Activated T-helper 17 cell treated with anti-CD3 and anti-CD28 coated beads, Interleukin-2, amount 50 U/mL, for 72 hours (primary cell): ENCODE results near the gene MYCN. TPM values are rescaled to one million over a fixed set of nuclear protein-coding genes. Genes with fewer than 3 reads are reported as not detected.
A peak's percentile ranks its signal among the peaks of the same experiment; 100 is the strongest.

Source experiments
- ATAC-seq: fragments of 150-1000 bp; cut with Tn5 transposase; replicated peaks from 2 replicates; pipeline ENCODE4 v1.10.0; 2021; ENCODE audit warnings: mild to moderate bottlenecking, moderate library complexity
- H3K27ac Mint-ChIP-seq: one replicate; pipeline ENCODE4 v1.8.0; 2022; ENCODE audit warnings: mixed read lengths
- H3K27me3 Mint-ChIP-seq: one replicate; pipeline ENCODE4 v1.8.0; 2022; ENCODE audit warnings: mixed read lengths
- H3K36me3 Mint-ChIP-seq: one replicate; pipeline ENCODE4 v1.8.0; 2022; ENCODE audit warnings: low read depth, mild to moderate bottlenecking, mixed read lengths
- H3K4me1 Mint-ChIP-seq: one replicate; pipeline ENCODE4 v1.8.0; 2022; ENCODE audit warnings: mixed read lengths
- H3K4me3 Mint-ChIP-seq: one replicate; pipeline ENCODE4 v1.8.0; 2022; ENCODE audit warnings: mild to moderate bottlenecking, mixed read lengths
- H3K9me3 Mint-ChIP-seq: one replicate; pipeline ENCODE4 v1.8.0; 2022; ENCODE audit warnings: mixed read lengths
- total RNA-seq, 2 donors: library from RNA; stranded (reverse); gene quantifications; one replicate each; pipeline ENCODE4 v1.2.3, GENCODE V29; 2022

Gene MYCN
- not detected for total RNA-seq

DNA sequence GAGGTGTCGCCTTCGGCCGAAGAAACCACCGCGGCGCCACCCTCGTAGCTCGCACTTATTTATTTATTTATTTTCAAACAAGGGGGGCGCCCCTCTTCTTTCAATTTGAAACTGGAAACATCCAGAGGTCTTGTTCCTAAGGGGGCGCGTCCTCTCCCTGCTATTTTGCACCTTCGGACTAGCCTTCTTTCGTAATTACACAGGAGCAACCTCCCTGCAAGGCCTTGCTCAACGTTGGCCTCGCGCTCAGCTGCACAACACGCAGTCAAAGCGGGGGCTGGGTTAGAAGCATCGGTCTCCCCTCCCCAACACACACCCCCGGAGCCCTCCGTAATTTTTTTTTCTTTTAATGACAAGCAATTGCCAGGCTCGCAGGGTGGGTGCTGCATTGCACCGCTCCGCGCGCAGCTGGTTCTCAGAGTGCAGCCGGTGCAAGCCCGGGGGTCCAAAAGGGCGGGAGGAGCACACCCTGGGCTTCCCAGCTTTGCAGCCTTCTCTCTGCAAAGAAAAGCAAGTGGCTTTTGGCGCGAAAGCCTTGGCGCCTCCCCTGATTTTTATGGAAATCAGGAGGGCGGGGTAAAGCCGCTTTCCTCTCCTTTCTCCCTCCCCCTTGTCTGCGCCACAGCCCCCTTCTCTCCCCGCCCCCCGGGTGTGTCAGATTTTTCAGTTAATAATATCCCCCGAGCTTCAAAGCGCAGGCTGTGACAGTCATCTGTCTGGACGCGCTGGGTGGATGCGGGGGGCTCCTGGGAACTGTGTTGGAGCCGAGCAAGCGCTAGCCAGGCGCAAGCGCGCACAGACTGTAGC is at the start of gene MYCN:
Gene MYCN (plus strand): TSS at position 697 of the 807 bp plus-strand sequence. CDS start 1,515 bp downstream, outside the sequence.
- Mint-ChIP-seq H3K9me3 (no peaks in the 10 kb centered on the region), H3K4me3 (peak within 1 kb of the TSS; percentile 57), H3K27me3 (peaks cover 36% of the 10 kb centered on the region), H3K4me1 (no peaks in the 10 kb centered on the region), H3K36me3 (no peaks in the 10 kb centered on the region), H3K27ac (no peak within 1 kb of the TSS)
- peak; percentile 24 for ATAC-seq

GRCh38 chr2:15890936-15891905 is 49.1 kb upstream of the MYCN start:
- no peak overlapping the region for H3K4me3 Mint-ChIP-seq
- no peak overlapping the region for H3K27ac Mint-ChIP-seq
- H3K9me3 Mint-ChIP-seq: no peaks in the 10 kb centered on the region
- ATAC-seq: no peak
- no peaks in the 10 kb centered on the region for H3K4me1 Mint-ChIP-seq
- no peaks in the 10 kb centered on the region for H3K36me3 Mint-ChIP-seq
- H3K27me3 Mint-ChIP-seq: peaks cover 3% of the 10 kb centered on the region

DNA sequence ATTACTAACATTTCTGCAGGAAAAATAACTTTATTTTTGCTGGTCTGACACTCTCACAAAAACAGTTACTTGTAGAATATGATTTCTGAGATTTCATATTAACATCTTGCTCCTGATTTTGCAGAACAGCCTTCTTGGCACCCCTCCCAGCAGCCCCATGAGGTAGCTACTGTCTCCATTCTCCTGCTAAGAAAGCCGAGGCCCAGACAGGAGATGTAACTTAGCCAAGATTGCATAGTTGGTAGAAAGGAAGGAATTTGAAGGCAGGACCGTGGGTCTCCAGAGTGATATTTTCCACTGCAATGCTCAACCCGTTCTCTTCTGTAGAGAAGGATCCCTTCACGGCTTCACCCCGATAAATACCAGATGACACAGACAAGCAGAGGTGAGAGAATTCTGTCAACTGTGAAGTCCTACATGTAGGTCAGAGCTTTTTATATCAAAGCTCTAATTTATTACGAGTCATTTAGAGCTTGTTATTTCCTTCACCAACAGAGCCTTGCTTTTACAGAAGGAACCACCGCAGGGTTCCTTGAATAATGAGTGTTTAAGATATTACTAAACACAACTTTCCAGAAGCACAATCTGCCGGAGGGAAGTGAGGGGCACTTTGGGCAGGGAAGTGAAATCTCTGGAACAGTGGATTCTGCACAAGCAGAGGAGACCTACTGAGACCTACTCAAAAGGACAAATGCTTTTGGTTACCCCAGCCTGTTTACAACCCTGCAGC is 48.0 kb upstream of the MYCN start:
- ATAC-seq: no peak
- Mint-ChIP-seq H3K27me3 (peaks cover 3% of the 10 kb centered on the region), H3K27ac (no peak overlapping the region), H3K4me1 (no peaks in the 10 kb centered on the region), H3K4me3 (no peak overlapping the region), H3K36me3 (no peaks in the 10 kb centered on the region), H3K9me3 (peaks cover 5% of the 10 kb centered on the region)

- Mint-ChIP-seq H3K36me3 (no peaks in the 10 kb centered on the region), H3K4me1 (no peaks in the 10 kb centered on the region), H3K4me3 (no peak overlapping the region)
Measured at GRCh38 chr2:15893085-15893484, 47.3 kb upstream of the MYCN start.

DNA sequence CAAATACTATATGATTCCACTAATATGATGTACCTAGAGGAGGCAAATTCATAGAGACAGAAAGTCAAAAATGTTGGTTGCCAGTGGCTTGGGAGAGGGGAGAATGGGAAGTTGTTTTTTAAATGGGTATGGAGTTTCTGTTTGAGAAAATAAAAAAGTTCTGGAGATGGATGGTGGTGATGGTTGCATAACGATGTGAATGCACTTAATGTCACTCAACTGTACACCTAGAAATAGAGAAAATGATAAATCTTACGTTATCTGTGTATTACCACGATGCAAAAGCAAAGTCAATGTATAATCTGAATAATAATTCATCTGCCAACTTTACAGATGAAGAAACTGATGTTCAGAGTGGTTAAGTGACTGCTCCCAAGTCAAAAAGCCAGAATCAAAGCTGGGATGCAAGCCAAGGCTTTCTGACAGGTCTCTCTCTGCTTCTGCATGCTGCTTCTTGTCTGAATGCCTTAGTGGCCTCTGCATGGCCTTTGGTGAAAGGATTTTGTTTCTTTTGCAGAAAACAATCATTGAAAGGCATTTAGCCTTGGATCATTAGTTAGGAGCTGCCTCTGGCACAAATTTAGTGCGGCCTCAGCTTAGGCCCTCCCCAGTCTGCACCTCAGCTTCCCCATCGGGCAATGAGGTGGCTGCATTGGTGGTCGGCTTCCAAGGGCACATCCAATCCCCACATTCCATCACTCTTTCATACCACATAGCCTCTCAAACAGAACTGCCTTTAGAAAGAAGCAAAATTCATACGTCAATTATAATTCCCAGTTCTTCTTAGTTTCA is 46.5 kb upstream of the MYCN start:
- H3K36me3 Mint-ChIP-seq: no peaks in the 10 kb centered on the region
- peaks cover 10% of the 10 kb centered on the region for H3K9me3 Mint-ChIP-seq
- H3K4me1 Mint-ChIP-seq: no peaks in the 10 kb centered on the region
- no peak for ATAC-seq
- peaks cover 3% of the 10 kb centered on the region for H3K27me3 Mint-ChIP-seq
- no peak overlapping the region for H3K4me3 Mint-ChIP-seq
- no peak overlapping the region for H3K27ac Mint-ChIP-seq

More at GRCh38 chr2:15893085-15893484, 47.3 kb upstream of the MYCN start:
- Mint-ChIP-seq H3K9me3 (peaks cover 9% of the 10 kb centered on the region), H3K27ac (no peak overlapping the region), H3K27me3 (peaks cover 3% of the 10 kb centered on the region)
- no peak for ATAC-seq

DNA sequence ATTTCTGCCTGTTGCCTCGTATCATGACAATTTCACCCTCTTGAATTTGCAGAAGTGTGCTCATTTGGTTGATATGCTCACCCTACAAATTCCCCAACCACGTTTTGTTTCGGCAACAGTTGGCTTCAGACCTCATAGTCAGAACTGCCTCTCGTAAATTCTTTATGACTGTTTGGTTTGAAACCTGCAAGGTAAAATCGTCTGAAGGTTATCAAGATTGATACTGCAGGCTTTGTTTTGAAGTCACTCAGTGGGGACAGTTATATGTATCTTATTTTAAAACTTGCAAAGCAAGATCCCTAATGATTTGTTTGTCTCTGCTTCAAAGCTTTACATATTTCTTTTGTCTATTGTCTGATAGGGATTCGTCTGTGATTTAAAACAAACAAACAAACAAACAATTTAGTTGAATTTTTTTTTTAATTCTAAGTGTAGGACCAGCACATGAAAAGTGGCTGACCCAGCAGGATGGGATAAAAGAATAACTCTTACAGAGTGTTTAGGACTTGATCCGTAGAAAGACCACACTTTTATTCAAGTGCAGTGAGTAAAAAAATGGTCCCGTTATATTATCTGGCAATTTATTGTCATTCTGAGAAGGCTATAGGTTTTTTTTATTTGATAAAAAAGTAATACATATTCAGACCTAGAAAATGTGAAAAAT is 45.7 kb upstream of the MYCN start:
- Mint-ChIP-seq H3K9me3 (peaks cover 10% of the 10 kb centered on the region), H3K27me3 (peaks cover 3% of the 10 kb centered on the region), H3K36me3 (no peaks in the 10 kb centered on the region), H3K4me1 (no peaks in the 10 kb centered on the region), H3K4me3 (no peak overlapping the region), H3K27ac (no peak overlapping the region)
- ATAC-seq: no peak

- H3K9me3 Mint-ChIP-seq: peaks cover 10% of the 10 kb centered on the region
- H3K4me3 Mint-ChIP-seq: no peak overlapping the region
- no peak overlapping the region for H3K27ac Mint-ChIP-seq
- no peaks in the 10 kb centered on the region for H3K4me1 Mint-ChIP-seq
- H3K27me3 Mint-ChIP-seq: peaks cover 3% of the 10 kb centered on the region
- H3K36me3 Mint-ChIP-seq: no peaks in the 10 kb centered on the region
- ATAC-seq: no peak
Measured at GRCh38 chr2:15895615-15896469, 44.5 kb upstream of the MYCN start.

- Mint-ChIP-seq H3K4me1 (no peaks in the 10 kb centered on the region), H3K36me3 (no peaks in the 10 kb centered on the region), H3K4me3 (no peak overlapping the region), H3K27me3 (peaks cover 3% of the 10 kb centered on the region), H3K9me3 (peaks cover 14% of the 10 kb centered on the region), H3K27ac (no peak overlapping the region)
- no peak for ATAC-seq
Measured at GRCh38 chr2:15896859-15897258, 43.5 kb upstream of the MYCN start.

- H3K9me3 Mint-ChIP-seq: peaks cover 14% of the 10 kb centered on the region
- no peaks in the 10 kb centered on the region for H3K4me1 Mint-ChIP-seq
Measured at GRCh38 chr2:15897431-15898098, 42.8 kb upstream of the MYCN start.

DNA sequence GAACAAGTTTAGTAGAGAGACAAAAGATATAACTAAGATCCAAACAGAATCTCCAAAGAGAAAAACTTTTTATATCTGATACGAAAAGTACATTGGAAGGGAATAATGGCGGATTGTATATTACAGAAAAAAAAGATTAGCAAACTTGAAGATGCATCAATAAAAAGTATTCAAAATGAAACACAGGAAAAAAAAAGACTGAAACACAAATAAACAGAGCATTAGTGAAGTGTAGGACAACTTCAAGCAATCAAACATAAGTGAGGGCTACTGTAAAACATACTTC is 41.1 kb upstream of the MYCN start:
- Mint-ChIP-seq H3K27me3 (peaks cover 4% of the 10 kb centered on the region), H3K4me3 (no peak overlapping the region), H3K9me3 (peaks cover 14% of the 10 kb centered on the region), H3K4me1 (no peaks in the 10 kb centered on the region), H3K27ac (no peak overlapping the region), H3K36me3 (no peaks in the 10 kb centered on the region)
- ATAC-seq: no peak

More at GRCh38 chr2:15897431-15898098, 42.8 kb upstream of the MYCN start:
- peaks cover 4% of the 10 kb centered on the region for H3K27me3 Mint-ChIP-seq
- H3K36me3 Mint-ChIP-seq: no peaks in the 10 kb centered on the region
- no peak overlapping the region for H3K27ac Mint-ChIP-seq
- no peak overlapping the region for H3K4me3 Mint-ChIP-seq
- ATAC-seq: no peak

DNA sequence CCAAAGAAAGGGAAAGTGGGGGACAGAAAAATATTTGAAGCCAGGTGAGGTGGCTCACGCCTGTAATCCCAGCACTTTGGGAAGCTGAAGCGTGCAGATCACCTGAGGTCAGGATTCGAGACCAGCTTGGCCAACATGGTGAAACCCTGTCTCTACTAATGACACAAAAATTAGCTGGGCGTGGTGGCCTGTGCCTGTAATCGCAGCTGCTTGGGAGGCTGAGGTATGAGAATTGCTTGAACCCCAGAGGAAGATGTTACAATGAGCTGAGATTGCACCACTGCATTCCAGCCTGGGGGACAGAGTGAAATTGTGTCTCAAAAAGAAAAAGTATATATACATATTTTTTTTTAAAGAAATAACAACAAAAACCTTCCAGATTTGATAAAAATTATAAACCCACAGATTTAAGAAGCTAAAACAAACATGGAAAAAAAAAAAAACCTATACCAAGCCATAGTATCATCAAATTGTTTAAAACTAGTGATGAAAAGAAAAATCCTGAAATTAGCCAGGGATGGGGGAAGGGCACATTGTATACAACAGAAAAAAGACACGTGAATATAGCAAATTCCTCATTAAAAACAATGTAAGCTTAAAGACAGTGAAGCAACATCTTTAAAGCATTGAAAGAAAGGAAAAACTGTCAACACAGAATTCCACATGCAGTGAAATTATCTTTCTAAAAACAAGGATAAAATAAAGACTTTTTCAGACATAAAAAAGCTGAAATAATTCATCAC is 40.4 kb upstream of the MYCN start:
- Mint-ChIP-seq H3K36me3 (no peaks in the 10 kb centered on the region), H3K27me3 (peaks cover 4% of the 10 kb centered on the region), H3K4me1 (no peaks in the 10 kb centered on the region), H3K27ac (no peak overlapping the region), H3K9me3 (peaks cover 14% of the 10 kb centered on the region), H3K4me3 (no peak overlapping the region)
- no peak for ATAC-seq
